ENCODE results near the gene SERTAD2. TPM values are rescaled to one million over a fixed set of nuclear protein-coding genes. Genes with fewer than 3 reads are reported as not detected.

Gene SERTAD2
- total and polyA plus RNA-seq, 9 donors, result 9.9 to 26.8 (median 20.8) TPM

DNA sequence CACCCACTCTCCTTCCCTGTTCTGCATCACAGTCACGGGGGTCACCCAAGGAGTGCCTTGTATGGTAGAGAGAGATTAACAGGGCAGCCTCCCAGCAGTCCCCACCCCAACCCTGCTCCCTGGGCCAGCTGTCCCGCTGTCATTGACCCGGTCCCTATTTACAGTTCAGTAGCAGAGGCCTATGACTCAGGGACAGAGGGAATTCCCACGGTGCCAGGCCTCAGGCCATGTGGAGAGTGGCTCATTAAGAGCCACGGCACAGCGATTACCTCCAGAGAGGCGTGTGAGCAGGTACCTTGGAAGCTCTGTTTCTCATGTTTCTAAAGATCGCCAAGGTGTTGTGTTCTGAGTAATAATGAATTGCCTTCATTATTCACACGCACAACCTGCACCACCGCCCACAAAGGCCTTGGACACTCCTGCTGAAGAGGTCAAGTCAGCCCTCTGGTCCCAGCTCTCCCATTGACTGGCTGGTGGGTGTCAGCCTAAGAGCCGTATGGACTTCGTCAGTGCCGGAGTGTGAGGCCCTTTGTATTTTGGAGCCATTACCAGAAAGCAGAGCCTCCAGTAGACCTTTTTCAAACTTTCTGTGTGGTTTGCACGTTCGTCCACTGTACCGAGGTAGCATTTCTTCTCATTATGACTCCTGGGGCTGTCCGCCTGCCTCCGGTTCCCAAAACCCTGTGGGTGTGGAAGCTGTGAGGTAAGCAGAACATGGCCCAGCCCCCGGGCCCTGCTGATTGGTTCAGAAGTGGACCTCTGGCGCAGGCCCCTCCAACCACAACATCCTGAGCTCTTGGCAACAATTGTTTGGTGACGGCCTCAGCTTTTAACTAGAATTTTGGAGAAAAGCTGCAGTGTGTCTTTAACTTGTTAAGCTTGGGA is 47.0 kb downstream of the SERTAD2 start:
- intact Hi-C loops (cut with DNase I), result no loop called here
- Histone ChIP-seq H3K9me3 (no peaks in the 10 kb centered on the region), H3K27ac (peak overlapping the region in 1 of 2 donors; percentile 39), H3K4me1 (ENCODE audit: insufficient read depth) (peaks cover 6% of the 10 kb centered on the region), H3K36me3 (no peaks in the 10 kb centered on the region), H3K4me3 (no peak overlapping the region), H3K27me3 (no peaks in the 10 kb centered on the region)
- 62 to 71% (median 65%) methylated on average over 21 of the region's 21 CpGs for WGBS, 3 donors
- TF ChIP-seq POLR2A (IDR thresholded peaks at IDR 0.05) (no peak), EP300 (IDR thresholded peaks at IDR 0.05) (no peak)
- TF ChIP-seq, protein P1, sequence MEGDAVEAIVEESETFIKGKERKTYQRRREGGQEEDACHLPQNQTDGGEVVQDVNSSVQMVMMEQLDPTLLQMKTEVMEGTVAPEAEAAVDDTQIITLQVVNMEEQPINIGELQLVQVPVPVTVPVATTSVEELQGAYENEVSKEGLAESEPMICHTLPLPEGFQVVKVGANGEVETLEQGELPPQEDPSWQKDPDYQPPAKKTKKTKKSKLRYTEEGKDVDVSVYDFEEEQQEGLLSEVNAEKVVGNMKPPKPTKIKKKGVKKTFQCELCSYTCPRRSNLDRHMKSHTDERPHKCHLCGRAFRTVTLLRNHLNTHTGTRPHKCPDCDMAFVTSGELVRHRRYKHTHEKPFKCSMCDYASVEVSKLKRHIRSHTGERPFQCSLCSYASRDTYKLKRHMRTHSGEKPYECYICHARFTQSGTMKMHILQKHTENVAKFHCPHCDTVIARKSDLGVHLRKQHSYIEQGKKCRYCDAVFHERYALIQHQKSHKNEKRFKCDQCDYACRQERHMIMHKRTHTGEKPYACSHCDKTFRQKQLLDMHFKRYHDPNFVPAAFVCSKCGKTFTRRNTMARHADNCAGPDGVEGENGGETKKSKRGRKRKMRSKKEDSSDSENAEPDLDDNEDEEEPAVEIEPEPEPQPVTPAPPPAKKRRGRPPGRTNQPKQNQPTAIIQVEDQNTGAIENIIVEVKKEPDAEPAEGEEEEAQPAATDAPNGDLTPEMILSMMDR (IDR thresholded peaks at IDR 0.05), result no peak
- peak; percentile 71 to 90 (median 82) for DNase-seq

DNA sequence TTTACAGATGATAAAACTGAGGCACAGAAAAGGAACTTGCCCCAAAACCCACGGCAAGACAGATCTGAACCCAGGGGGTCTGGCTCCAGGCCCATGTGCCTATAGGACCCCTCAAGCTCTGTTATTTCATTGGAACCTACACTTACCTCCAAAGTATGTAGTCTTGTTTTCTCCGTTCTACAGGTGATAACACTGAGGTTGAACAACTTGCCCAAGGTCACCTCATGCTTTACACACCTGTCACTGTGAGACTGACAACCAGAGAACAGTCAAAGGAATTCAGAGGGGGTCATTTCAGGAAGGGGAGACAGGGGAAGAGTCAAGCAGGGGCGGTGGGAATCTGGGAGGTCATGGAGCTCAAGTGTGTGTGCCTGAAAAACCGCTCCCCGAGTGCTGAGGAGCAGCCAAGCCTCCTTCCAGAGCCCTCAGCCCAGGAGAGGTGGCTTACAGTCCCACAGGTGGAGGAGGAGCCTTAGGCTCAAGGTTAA is 47.7 kb downstream of the SERTAD2 start:
- H3K4me3 ChIP-seq, result no peak overlapping the region
- WGBS, 3 donors, result 90 to 92% (median 91%) methylated on average over 5 of the region's 5 CpGs
- no peak for DNase-seq
- H3K9me3 ChIP-seq, result no peaks in the 10 kb centered on the region
- TF ChIP-seq, protein P1 (IDR thresholded peaks at IDR 0.05), result no peak
- TF ChIP-seq EP300 (IDR thresholded peaks at IDR 0.05) (no peak), POLR2A (IDR thresholded peaks at IDR 0.05) (no peak)
- peaks cover 6% of the 10 kb centered on the region for H3K4me1 ChIP-seq (ENCODE audit: insufficient read depth)
- H3K36me3 ChIP-seq, result no peaks in the 10 kb centered on the region
- intact Hi-C loops (cut with DNase I), result no loop called here
- H3K27ac ChIP-seq, result no peak overlapping the region
- H3K27me3 ChIP-seq, result no peaks in the 10 kb centered on the region

DNA sequence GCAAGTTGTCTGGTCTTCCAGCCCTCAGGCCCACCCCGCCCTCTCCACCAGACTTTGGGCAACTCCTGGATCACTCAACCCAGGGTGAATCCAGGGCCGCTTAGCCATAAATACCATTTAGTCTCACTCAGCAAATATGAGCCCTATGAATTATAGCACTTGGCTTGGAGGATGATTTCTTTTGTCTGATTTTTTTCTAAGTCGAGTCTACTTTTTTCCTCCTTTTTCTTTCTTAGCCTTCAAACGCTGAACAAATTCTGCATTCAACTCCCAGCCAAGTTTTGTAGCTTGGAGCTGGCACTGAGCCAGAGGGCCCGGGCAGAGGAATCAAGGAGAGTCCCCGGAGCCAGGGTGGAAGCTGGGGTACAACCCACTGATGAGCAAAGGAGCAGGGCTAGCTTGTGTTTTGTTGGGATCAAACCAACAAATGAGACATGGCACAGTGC is 48.7 kb downstream of the SERTAD2 start:
- intact Hi-C loops (cut with DNase I), result no loop called here
- Histone ChIP-seq H3K4me1 (ENCODE audit: insufficient read depth) (peaks cover 6% of the 10 kb centered on the region), H3K9me3 (no peaks in the 10 kb centered on the region), H3K4me3 (no peak overlapping the region), H3K36me3 (no peaks in the 10 kb centered on the region), H3K27ac (no peak overlapping the region), H3K27me3 (no peaks in the 10 kb centered on the region)
- DNase-seq, result peak; percentile 49 to 73 (median 56)
- TF ChIP-seq EP300 (IDR thresholded peaks at IDR 0.05) (no peak), POLR2A (IDR thresholded peaks at IDR 0.05) (no peak)
- TF ChIP-seq, protein P1 (IDR thresholded peaks at IDR 0.05), result no peak
- 13 to 21% (median 16%) methylated on average over 6 of the region's 6 CpGs for WGBS, 3 donors

DNA sequence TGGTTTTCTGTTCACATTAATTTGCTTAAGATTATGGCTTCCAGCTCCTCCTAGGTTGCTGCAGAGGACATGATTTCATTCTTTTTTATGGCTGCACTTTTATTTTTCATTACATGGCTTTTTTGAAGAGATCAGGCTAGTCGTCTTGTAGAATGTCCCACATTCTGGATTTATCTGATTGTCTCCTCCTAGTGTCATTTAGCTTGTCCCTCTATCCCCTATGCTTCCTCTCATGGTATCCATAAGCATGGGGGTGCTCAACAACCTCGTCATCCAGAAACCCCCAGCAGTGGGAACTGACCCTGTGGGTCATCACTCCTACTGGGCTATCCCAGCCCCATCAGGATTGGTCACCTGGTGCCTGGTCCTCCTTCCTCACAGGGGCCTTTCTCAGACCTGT is 49.6 kb downstream of the SERTAD2 start:
- no peaks in the 10 kb centered on the region for H3K27me3 ChIP-seq
- H3K4me3 ChIP-seq, result no peak overlapping the region
- DNase-seq, result no peak
- H3K27ac ChIP-seq, result no peak overlapping the region
- 87 to 89% (median 88%) methylated on average over 2 of the region's 2 CpGs for WGBS, 3 donors
- no peaks in the 10 kb centered on the region for H3K36me3 ChIP-seq
- no peak for TF ChIP-seq POLR2A (IDR thresholded peaks at IDR 0.05)
- TF ChIP-seq, protein P1 (IDR thresholded peaks at IDR 0.05), result no peak
- no peak for TF ChIP-seq EP300 (IDR thresholded peaks at IDR 0.05)
- no peaks in the 10 kb centered on the region for H3K9me3 ChIP-seq
- intact Hi-C loops (cut with DNase I), result loop anchor here in 2 of 4 donors (5.0 kb wide), 2 partner anchors 263 to 1417 kb away; no protein-coding TSS in a partner anchor
- H3K4me1 ChIP-seq (ENCODE audit: insufficient read depth), result peaks cover 5% of the 10 kb centered on the region
